Measurements from ENCODE around the gene FRA10AC1. TPM values are rescaled to one million over a fixed set of nuclear protein-coding genes. Genes with fewer than 3 reads are reported as not detected.

Gene FRA10AC1
- total and polyA plus RNA-seq, 10 donors, result 9.9 to 99.5 (median 18.8) TPM

GRCh38 chr10:93711891-93712290 lies 9.5 kb upstream of the FRA10AC1 start:
- Histone ChIP-seq H3K4me1 (peaks cover 0 to 7% (median 0%) of the 10 kb centered on the region in 6 donors), H3K4me3 (no peak overlapping the region), H3K9me3 (no peaks in the 10 kb centered on the region), H3K27ac (no peak overlapping the region), H3K36me3 (no peaks in the 10 kb centered on the region), H3K27me3 (replicated peaks in 1 of 7) (no peaks in the 10 kb centered on the region)
- DNase-seq, result no peak
- 58 to 97% (median 73%) methylated on average over 3 of the region's 3 CpGs for WGBS, 5 donors
- TF ChIP-seq POLR2AphosphoS5 (IDR thresholded peaks at IDR 0.05) (no peak), CTCF (IDR thresholded peaks at IDR 0.05 in 8 of 11, conservative IDR thresholded peaks at IDR 0.05 in 3 of 11) (no peak), POLR2A (IDR thresholded peaks at IDR 0.05) (no peak)
- intact Hi-C loops (cut with DNase I; ENCODE audit: low total_unique reads), result no loop called here

DNA sequence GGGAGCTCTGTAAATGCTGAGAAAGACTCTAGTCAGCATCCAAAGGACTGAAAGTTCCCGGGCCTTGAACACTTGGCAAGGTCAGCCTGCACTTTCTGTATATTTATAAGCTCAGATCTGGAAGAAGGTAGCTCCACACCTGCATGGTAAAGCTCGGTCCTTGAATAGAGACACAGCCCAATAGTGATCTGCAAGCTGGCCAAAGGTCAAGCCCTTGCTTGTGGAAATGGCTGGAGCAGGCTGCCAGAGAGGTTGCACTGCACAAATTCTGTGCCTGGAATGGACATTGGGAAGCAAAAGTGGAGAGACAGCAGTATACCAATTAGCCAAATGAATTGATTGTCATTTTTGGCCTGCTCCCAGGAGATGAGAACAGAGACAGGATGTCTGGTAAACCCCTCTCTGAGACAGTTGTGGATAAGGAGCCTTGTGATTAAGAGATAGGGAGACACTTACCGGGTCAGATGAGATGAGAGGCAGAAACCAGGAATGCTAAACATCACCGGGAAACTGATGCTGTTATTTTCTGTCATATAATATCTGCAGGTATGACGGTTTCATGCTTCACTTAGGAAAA lies 8.0 kb upstream of the FRA10AC1 start:
- no peak for DNase-seq
- Histone ChIP-seq H3K4me1 (peaks cover 0 to 7% (median 0%) of the 10 kb centered on the region in 6 donors), H3K4me3 (no peak overlapping the region), H3K9me3 (no peaks in the 10 kb centered on the region), H3K27me3 (replicated peaks in 1 of 7) (no peaks in the 10 kb centered on the region), H3K27ac (peak overlapping the region in 2 of 8 donors; percentile 24 to 36), H3K36me3 (no peaks in the 10 kb centered on the region)
- intact Hi-C loops (cut with DNase I; ENCODE audit: low total_unique reads), result no loop called here
- WGBS, 5 donors, result 52 to 76% (median 74%) methylated on average over 5 of the region's 5 CpGs
- no peak for TF ChIP-seq CTCF (IDR thresholded peaks at IDR 0.05 in 8 of 11, conservative IDR thresholded peaks at IDR 0.05 in 3 of 11)
- no peak for TF ChIP-seq POLR2AphosphoS5 (IDR thresholded peaks at IDR 0.05)
- no peak for TF ChIP-seq POLR2A (IDR thresholded peaks at IDR 0.05)

DNA sequence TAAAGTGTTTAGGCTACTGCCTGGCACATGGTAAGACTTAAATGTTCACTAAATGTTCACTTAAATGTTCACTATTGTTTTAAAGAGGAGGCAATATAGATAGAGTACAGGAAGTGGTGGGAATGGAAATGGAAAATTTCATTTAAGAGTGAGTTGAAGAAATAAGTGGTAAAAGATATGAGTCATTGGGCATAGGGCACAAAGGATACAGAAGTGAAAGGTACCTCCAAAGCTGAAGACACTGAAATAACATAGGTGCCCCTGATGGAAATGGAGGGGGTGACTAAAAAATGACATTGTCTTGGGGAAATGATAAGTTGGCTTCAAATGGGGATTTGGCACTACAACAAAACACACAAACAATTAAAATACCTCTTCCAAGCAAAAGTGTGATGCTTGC lies 5.2 kb upstream of the FRA10AC1 start:
- H3K27ac ChIP-seq, result no peak overlapping the region
- no peak overlapping the region for H3K4me3 ChIP-seq
- peaks cover 0 to 22% (median 11%) of the 10 kb centered on the region in 6 donors for H3K4me1 ChIP-seq
- no peak for TF ChIP-seq CTCF (IDR thresholded peaks at IDR 0.05 in 8 of 11, conservative IDR thresholded peaks at IDR 0.05 in 3 of 11)
- no peak for TF ChIP-seq POLR2A (IDR thresholded peaks at IDR 0.05)
- no peak for TF ChIP-seq POLR2AphosphoS5 (IDR thresholded peaks at IDR 0.05)
- DNase-seq, result no peak
- H3K9me3 ChIP-seq, result no peaks in the 10 kb centered on the region
- no peaks in the 10 kb centered on the region for H3K36me3 ChIP-seq
- intact Hi-C loops (cut with DNase I; ENCODE audit: low total_unique reads), result no loop called here
- no peaks in the 10 kb centered on the region for H3K27me3 ChIP-seq (replicated peaks in 1 of 7)

DNA sequence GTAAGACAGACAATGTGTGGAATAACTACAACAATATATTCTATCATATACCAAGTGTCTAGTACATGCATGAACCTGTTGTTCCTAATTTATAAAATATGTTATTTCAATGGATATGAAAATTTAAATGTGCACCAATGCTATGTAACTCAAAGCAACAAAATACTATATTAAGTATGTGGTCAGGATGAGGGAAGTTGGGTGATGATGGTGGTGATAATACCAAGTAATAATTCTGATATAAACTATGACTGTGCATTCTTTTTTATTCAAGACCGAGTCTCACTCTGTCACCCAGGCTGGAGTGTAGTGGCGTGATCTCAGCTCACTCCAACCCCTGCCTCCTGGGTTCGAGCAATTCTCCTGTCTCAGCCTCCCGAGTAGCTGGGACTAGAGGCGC lies 2.1 kb upstream of the FRA10AC1 start:
- intact Hi-C loops (cut with DNase I; ENCODE audit: low total_unique reads), result loop anchor here (5.0 kb wide), 1 partner anchor 113 kb away; no protein-coding TSS in a partner anchor
- TF ChIP-seq POLR2AphosphoS5 (IDR thresholded peaks at IDR 0.05) (no peak), POLR2A (IDR thresholded peaks at IDR 0.05) (no peak), CTCF (IDR thresholded peaks at IDR 0.05 in 8 of 11, conservative IDR thresholded peaks at IDR 0.05 in 3 of 11) (no peak)
- peaks cover 14 to 42% (median 32%) of the 10 kb centered on the region in 6 donors for H3K4me1 ChIP-seq
- no peaks in the 10 kb centered on the region for H3K27me3 ChIP-seq (replicated peaks in 1 of 7)
- H3K4me3 ChIP-seq, result no peak overlapping the region
- H3K27ac ChIP-seq, result no peak overlapping the region
- H3K36me3 ChIP-seq, result peaks cover 0 to 5% (median 3%) of the 10 kb centered on the region in 6 donors
- 81 to 91% (median 84%) methylated on average over 5 of the region's 5 CpGs for WGBS, 5 donors
- no peak for DNase-seq
- no peaks in the 10 kb centered on the region for H3K9me3 ChIP-seq
